Testis (tissue), 2 donors: ENCODE measurements around the gene PPP2R2D.

Source experiments
- POLR2A ChIP-seq: fragments of 450-650 bp; IDR thresholded peaks from one replicate; pipeline ENCODE4 v1.6.1; 2017; ENCODE audit warnings: antibody characterized with exemption, mild to moderate bottlenecking, moderate library complexity
- TF ChIP-seq, protein P1 (sequence below), 3 experiments: fragments of 450-650 bp in 2 of 3; fragments of 200-600 bp in 1 of 3; sonication (generic) in 1 of 3; IDR thresholded peaks; one replicate each; pipeline ENCODE4 v1.5.1; 2016 to 2019; ENCODE audit warnings: antibody characterized with exemption in 3 of 3, mild to moderate bottlenecking in 2 of 3, moderate library complexity in 1 of 3

- TF ChIP-seq, protein P1, sequence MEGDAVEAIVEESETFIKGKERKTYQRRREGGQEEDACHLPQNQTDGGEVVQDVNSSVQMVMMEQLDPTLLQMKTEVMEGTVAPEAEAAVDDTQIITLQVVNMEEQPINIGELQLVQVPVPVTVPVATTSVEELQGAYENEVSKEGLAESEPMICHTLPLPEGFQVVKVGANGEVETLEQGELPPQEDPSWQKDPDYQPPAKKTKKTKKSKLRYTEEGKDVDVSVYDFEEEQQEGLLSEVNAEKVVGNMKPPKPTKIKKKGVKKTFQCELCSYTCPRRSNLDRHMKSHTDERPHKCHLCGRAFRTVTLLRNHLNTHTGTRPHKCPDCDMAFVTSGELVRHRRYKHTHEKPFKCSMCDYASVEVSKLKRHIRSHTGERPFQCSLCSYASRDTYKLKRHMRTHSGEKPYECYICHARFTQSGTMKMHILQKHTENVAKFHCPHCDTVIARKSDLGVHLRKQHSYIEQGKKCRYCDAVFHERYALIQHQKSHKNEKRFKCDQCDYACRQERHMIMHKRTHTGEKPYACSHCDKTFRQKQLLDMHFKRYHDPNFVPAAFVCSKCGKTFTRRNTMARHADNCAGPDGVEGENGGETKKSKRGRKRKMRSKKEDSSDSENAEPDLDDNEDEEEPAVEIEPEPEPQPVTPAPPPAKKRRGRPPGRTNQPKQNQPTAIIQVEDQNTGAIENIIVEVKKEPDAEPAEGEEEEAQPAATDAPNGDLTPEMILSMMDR (IDR thresholded peaks at IDR 0.05): no peak
- no peak for TF ChIP-seq POLR2A
These were observed 106.2 kb downstream of the PPP2R2D start for GRCh38 chr10:132006966-132007365.
